K562 (cell line): ENCODE results near the gene STX11. TPM values are rescaled to one million over a fixed set of nuclear protein-coding genes. Genes with fewer than 3 reads are reported as not detected.

ENCODE experiments used
- ELF2 ChIP-seq: fragments of 250-450 bp; sonication (Bioruptor Pico); IDR thresholded peaks from 2 replicates; pipeline ENCODE4 v1.5.0; 2021; ENCODE audit warnings: mild to moderate bottlenecking
- GABPB2 ChIP-seq: fragments of 250-450 bp; sonication (Bioruptor Pico); conservative IDR thresholded peaks from 2 replicates; pipeline ENCODE4 v1.5.1; 2021; ENCODE audit warnings: mild to moderate bottlenecking
- GATAD2B ChIP-seq: fragments of 450-650 bp; IDR thresholded peaks from 2 replicates; pipeline ENCODE4 v1.6.1; 2017; ENCODE audit warnings: mild to moderate bottlenecking, borderline replicate concordance
- MCM7 ChIP-seq, 2 experiments: fragments of 450-650 bp; IDR thresholded peaks; 2 replicates each; pipeline ENCODE4 v1.6.1; 2016 to 2018
- MEIS2 ChIP-seq: fragments of 450-650 bp; IDR thresholded peaks from 2 replicates; pipeline ENCODE4 v1.6.1; 2014; ENCODE audit warnings: mild to moderate bottlenecking; ENCODE audit not compliant: partially characterized antibody
- NFYB ChIP-seq: IDR thresholded peaks from 2 replicates; pipeline ENCODE4 v1.6.1; 2011; ENCODE audit warnings: mild to moderate bottlenecking, moderate library complexity; ENCODE audit not compliant: insufficient read length; ENCODE audit errors: extremely low read depth
- POLR2G ChIP-seq: fragments of 200-400 bp; formaldehyde crosslinking; IDR thresholded peaks from 2 replicates; pipeline ENCODE4 v1.6.1; 2017; ENCODE audit warnings: low read depth, mild to moderate bottlenecking, antibody characterized with exemption, low read length, moderate library complexity
- SIRT6 ChIP-seq: IDR thresholded peaks from one replicate; pipeline ENCODE4 v1.6.1; 2012; ENCODE audit warnings: low read depth, mild to moderate bottlenecking, control low read depth, inconsistent platforms, low read length, moderate library complexity
- SLC30A9 ChIP-seq: fragments of 250-450 bp; sonication (Bioruptor Pico); IDR thresholded peaks from 2 replicates; pipeline ENCODE4 v1.8.0; 2022; ENCODE audit warnings: mild to moderate bottlenecking, moderate library complexity
- SREBF2 ChIP-seq: sonication (generic); formaldehyde crosslinking; IDR thresholded peaks from 2 replicates; pipeline ENCODE4 v1.4.0; 2020; ENCODE audit warnings: mild to moderate bottlenecking, missing genetic modification reagents
- TCF7L2 ChIP-seq: fragments of 150-350 bp; IDR thresholded peaks from 2 replicates; pipeline ENCODE4 v1.6.1; 2016; ENCODE audit warnings: low read depth, mild to moderate bottlenecking, low read length, moderate library complexity
- ZFP1 ChIP-seq: fragments of 450-650 bp; formaldehyde crosslinking; IDR thresholded peaks from 2 replicates; pipeline ENCODE4 v1.4.0; 2020; ENCODE audit warnings: mild to moderate bottlenecking, mixed read lengths
- ZNF212 ChIP-seq: fragments of 450-650 bp; formaldehyde crosslinking; IDR thresholded peaks from 2 replicates; pipeline ENCODE4 v1.4.0; 2020; ENCODE audit warnings: mild to moderate bottlenecking
- ZNF239 ChIP-seq: fragments of 250-450 bp; sonication (Bioruptor Pico); IDR thresholded peaks from 2 replicates; pipeline ENCODE4 v1.4.0; 2020; ENCODE audit warnings: mild to moderate bottlenecking
- ZNF282 ChIP-seq: sonication (generic); formaldehyde crosslinking; IDR thresholded peaks from 2 replicates; pipeline ENCODE4 v1.8.1; 2023; ENCODE audit warnings: missing genetic modification reagents
- polyA plus RNA-seq, 8 experiments: library from polyadenylated mRNA; depleted of rRNA in 4 of 8; stranded (reverse) in 5 of 8; unstranded in 3 of 8; fragments of >200 nt; fragmentation: Nextera tagmentation in 2 of 8; fragmentation: Illumina TruSeq in 1 of 8; extraction: Ambion mirVana in 2 of 8; extraction: Trizol in 1 of 8; gene quantifications; 2 replicates each; pipeline versions ENCODE4 v1.2.1 to v1.2.3, GENCODE V29; 2011 to 2014; ENCODE audit warnings: inconsistent platforms in 1 of 8, missing spikeins in 1 of 8
- total RNA-seq, 7 experiments: library from RNA; depleted of rRNA in 6 of 7; stranded (reverse); fragments of >200 nt in 6 of 7; fragmentation: Illumina TruSeq in 2 of 7; extraction: Trizol in 2 of 7; gene quantifications; 2 replicates each; pipeline versions ENCODE4 v1.2.1 to v1.2.3, GENCODE V29; 2011 to 2021; ENCODE audit warnings: low replicate concordance in 1 of 7
- TF ChIP-seq, protein P1 (sequence below), 2 experiments: fragments of 450-650 bp in 1 of 2; sonication (generic) in 1 of 2; formaldehyde crosslinking in 1 of 2; IDR thresholded peaks; 2 replicates each; pipeline versions ENCODE4 v1.7.1 to v1.9.0; 2016 to 2022; ENCODE audit warnings: inconsistent platforms in 1 of 2, mild to moderate bottlenecking in 1 of 2, missing genetic modification reagents in 1 of 2
- TF ChIP-seq, protein P2 (sequence below): fragments of 150-350 bp; conservative IDR thresholded peaks from 2 replicates; pipeline ENCODE4 v1.6.1; 2014; ENCODE audit warnings: low read length

Gene STX11
- total and polyA plus RNA-seq, 9 of the 15 experiments (the other 6 are each of a cell fraction or from before 2014, with no cell fraction given) = 0.06 to 0.73 (median 0.40) TPM

- TF ChIP-seq SIRT6 (no peak), TCF7L2 (no peak), SREBF2 (CRISPR knock-in tag) (no peak), SLC30A9 (CRISPR knock-in tag) (no peak), ZFP1 (CRISPR knock-in tag) (no peak), POLR2G (peak; percentile 90), GABPB2 (no peak), GATAD2B (0 out of 2 replicates have a peak, but pooled peaks have one; percentile 38), MCM7 (IDR thresholded peaks at IDR 0.05) (no peak), ZNF282 (CRISPR knock-in tag) (peak; percentile 78; the same call in 1 of the 2 replicates), MEIS2 (no peak), NFYB (no peak), ELF2 (CRISPR knock-in tag) (peak; percentile 55; the same call in 1 of the 2 replicates), ZNF212 (CRISPR knock-in tag) (no peak), ZNF239 (CRISPR knock-in tag) (no peak)
- TF ChIP-seq, protein P1, sequence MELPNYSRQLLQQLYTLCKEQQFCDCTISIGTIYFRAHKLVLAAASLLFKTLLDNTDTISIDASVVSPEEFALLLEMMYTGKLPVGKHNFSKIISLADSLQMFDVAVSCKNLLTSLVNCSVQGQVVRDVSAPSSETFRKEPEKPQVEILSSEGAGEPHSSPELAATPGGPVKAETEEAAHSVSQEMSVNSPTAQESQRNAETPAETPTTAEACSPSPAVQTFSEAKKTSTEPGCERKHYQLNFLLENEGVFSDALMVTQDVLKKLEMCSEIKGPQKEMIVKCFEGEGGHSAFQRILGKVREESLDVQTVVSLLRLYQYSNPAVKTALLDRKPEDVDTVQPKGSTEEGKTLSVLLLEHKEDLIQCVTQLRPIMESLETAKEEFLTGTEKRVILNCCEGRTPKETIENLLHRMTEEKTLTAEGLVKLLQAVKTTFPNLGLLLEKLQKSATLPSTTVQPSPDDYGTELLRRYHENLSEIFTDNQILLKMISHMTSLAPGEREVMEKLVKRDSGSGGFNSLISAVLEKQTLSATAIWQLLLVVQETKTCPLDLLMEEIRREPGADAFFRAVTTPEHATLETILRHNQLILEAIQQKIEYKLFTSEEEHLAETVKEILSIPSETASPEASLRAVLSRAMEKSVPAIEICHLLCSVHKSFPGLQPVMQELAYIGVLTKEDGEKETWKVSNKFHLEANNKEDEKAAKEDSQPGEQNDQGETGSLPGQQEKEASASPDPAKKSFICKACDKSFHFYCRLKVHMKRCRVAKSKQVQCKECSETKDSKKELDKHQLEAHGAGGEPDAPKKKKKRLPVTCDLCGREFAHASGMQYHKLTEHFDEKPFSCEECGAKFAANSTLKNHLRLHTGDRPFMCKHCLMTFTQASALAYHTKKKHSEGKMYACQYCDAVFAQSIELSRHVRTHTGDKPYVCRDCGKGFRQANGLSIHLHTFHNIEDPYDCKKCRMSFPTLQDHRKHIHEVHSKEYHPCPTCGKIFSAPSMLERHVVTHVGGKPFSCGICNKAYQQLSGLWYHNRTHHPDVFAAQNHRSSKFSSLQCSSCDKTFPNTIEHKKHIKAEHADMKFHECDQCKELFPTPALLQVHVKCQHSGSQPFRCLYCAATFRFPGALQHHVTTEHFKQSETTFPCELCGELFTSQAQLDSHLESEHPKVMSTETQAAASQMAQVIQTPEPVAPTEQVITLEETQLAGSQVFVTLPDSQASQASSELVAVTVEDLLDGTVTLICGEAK (IDR thresholded peaks at IDR 0.05) = peak; percentile 93
- TF ChIP-seq, protein P1 (CRISPR knock-in tag; IDR thresholded peaks at IDR 0.05) = no peak; the same call in 1 of the 2 replicates
- TF ChIP-seq, protein P2, sequence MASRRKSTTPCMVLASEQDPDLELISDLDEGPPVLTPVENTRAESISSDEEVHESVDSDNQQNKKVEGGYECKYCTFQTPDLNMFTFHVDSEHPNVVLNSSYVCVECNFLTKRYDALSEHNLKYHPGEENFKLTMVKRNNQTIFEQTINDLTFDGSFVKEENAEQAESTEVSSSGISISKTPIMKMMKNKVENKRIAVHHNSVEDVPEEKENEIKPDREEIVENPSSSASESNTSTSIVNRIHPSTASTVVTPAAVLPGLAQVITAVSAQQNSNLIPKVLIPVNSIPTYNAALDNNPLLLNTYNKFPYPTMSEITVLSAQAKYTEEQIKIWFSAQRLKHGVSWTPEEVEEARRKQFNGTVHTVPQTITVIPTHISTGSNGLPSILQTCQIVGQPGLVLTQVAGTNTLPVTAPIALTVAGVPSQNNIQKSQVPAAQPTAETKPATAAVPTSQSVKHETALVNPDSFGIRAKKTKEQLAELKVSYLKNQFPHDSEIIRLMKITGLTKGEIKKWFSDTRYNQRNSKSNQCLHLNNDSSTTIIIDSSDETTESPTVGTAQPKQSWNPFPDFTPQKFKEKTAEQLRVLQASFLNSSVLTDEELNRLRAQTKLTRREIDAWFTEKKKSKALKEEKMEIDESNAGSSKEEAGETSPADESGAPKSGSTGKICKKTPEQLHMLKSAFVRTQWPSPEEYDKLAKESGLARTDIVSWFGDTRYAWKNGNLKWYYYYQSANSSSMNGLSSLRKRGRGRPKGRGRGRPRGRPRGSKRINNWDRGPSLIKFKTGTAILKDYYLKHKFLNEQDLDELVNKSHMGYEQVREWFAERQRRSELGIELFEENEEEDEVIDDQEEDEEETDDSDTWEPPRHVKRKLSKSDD = peak; percentile 70; the same call in 1 of the 2 replicates
These were observed 65.8 kb downstream of the STX11 start (continued) for GRCh38 chr6:144215932-144216667.
